HEK293T (cell line): ENCODE measurements around the gene FHOD3.

Source experiments
- CTCF ChIA-PET: fragments of 350-600 bp; formaldehyde crosslinking; extraction: SDS; loops from one replicate; lab custom pipeline; 2021; ENCODE audit warnings: antibody characterized with exemption, inconsistent platforms; lab: Yijun Ruan, JAX
- POLR2A ChIA-PET: fragments of 350-600 bp; formaldehyde crosslinking; extraction: SDS; loops from one replicate; lab custom pipeline; 2020; ENCODE audit warnings: antibody characterized with exemption, inconsistent platforms; lab: Yijun Ruan, JAX
- DNase-seq: peaks from one replicate; pipeline ENCODE4 v3.0.0; 2012; ENCODE audit warnings: mixed read lengths; ENCODE audit errors: extremely low spot score
- ARNT ChIP-seq: fragments of 450-650 bp; IDR thresholded peaks from 2 replicates; pipeline ENCODE4 v1.6.1; 2017; ENCODE audit warnings: mild to moderate bottlenecking
- BHLHE40 ChIP-seq: fragments of 450-650 bp; IDR thresholded peaks from 2 replicates; pipeline ENCODE4 v1.6.1; 2016; ENCODE audit warnings: mild to moderate bottlenecking, moderate library complexity, borderline replicate concordance
- CTBP1 ChIP-seq: fragments of 450-650 bp; IDR thresholded peaks from 2 replicates; pipeline ENCODE4 v1.6.1; 2016; ENCODE audit warnings: borderline replicate concordance
- ELF4 ChIP-seq: fragments of 450-650 bp; IDR thresholded peaks from 2 replicates; pipeline ENCODE4 v1.6.1; 2017; ENCODE audit warnings: antibody characterized with exemption
- FOXA1 ChIP-seq: fragments of 450-650 bp; IDR thresholded peaks from 2 replicates; pipeline ENCODE4 v1.6.1; 2016; ENCODE audit warnings: mild to moderate bottlenecking
- FOXK2 ChIP-seq: fragments of 450-650 bp; IDR thresholded peaks from 2 replicates; pipeline ENCODE4 v1.6.1; 2016; ENCODE audit warnings: mild to moderate bottlenecking
- FOXM1 ChIP-seq: fragments of 450-650 bp; IDR thresholded peaks from 2 replicates; pipeline ENCODE4 v1.6.1; 2017; ENCODE audit warnings: mild to moderate bottlenecking, borderline replicate concordance
- HDGF ChIP-seq: fragments of 450-650 bp; IDR thresholded peaks from 2 replicates; pipeline ENCODE4 v1.6.1; 2017; ENCODE audit warnings: antibody characterized with exemption, borderline replicate concordance
- L3MBTL2 ChIP-seq: fragments of 450-650 bp; conservative IDR thresholded peaks from 2 replicates; pipeline ENCODE4 v1.6.1; 2016; ENCODE audit warnings: mild to moderate bottlenecking
- LEF1 ChIP-seq: fragments of 450-650 bp; IDR thresholded peaks from 2 replicates; pipeline ENCODE4 v1.6.1; 2017; ENCODE audit warnings: mild to moderate bottlenecking, borderline replicate concordance
- NFRKB ChIP-seq: fragments of 450-650 bp; IDR thresholded peaks from 2 replicates; pipeline ENCODE4 v1.6.1; 2016; ENCODE audit warnings: mild to moderate bottlenecking, moderate library complexity
- SP1 ChIP-seq: fragments of 450-650 bp; IDR thresholded peaks from 2 replicates; pipeline ENCODE4 v1.6.1; 2017
- SUZ12 ChIP-seq: fragments of 450-650 bp; IDR thresholded peaks from 2 replicates; pipeline ENCODE4 v1.6.1; 2016; ENCODE audit warnings: mild to moderate bottlenecking
- TARDBP ChIP-seq: fragments of 450-650 bp; IDR thresholded peaks from 2 replicates; pipeline ENCODE4 v1.6.1; 2016
- ZNF384 ChIP-seq: fragments of 450-650 bp; IDR thresholded peaks from 2 replicates; pipeline ENCODE4 v1.6.1; 2016
- TF ChIP-seq, protein P1 (sequence below): fragments of 450-650 bp; IDR thresholded peaks from 2 replicates; pipeline ENCODE4 v1.6.1; 2016

FHOD3 gene

DNA sequence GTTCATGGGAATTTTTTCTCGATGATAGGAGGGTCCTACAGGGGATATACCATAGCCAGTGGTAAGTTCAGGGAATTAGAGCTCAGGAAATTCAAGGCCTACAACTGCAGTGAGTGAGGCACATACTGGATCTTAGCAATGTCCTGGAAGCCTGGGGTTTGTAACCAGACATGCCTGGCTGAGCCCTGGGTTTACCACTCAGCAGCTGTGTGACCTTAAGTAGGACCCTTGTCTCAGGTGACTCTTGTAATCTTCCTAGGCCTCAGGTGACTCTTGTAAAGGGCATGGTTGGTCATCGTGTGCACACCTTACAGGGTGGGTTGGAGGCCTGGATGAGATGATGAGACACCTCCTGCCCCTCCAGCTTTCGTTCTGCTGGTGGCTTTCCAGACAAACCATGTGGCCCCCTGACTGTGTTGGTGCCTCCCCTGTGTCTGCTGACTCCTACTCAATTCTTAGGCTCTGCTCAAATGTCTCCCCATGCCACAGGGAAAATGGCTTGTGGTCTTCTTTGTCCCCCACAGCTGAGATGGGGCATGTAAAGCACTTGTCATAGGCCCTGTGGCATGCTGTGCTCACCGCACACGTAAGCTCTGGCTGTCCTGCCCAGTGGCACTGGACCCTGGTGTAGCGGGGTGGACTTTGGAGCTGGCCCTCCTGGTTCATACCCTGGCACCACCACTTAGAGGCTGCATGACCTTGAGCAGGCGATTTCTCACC, 94.1 kb downstream of the FHOD3 start:
- DNase-seq, result no peak
- POLR2A ChIA-PET, result no interaction called here
- no peak for TF ChIP-seq NFRKB
- no peak for TF ChIP-seq ZNF384
- TF ChIP-seq HDGF, result no peak
- TF ChIP-seq, protein P1, sequence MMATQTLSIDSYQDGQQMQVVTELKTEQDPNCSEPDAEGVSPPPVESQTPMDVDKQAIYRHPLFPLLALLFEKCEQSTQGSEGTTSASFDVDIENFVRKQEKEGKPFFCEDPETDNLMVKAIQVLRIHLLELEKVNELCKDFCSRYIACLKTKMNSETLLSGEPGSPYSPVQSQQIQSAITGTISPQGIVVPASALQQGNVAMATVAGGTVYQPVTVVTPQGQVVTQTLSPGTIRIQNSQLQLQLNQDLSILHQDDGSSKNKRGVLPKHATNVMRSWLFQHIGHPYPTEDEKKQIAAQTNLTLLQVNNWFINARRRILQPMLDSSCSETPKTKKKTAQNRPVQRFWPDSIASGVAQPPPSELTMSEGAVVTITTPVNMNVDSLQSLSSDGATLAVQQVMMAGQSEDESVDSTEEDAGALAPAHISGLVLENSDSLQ, result no peak
- TF ChIP-seq L3MBTL2, result no peak
- no peak for TF ChIP-seq FOXA1
- TF ChIP-seq LEF1, result no peak
- TF ChIP-seq FOXK2, result no peak
- TF ChIP-seq BHLHE40, result no peak
- TF ChIP-seq ARNT, result no peak
- no peak for TF ChIP-seq FOXM1
- no peak for TF ChIP-seq TARDBP
- TF ChIP-seq ELF4, result no peak
- TF ChIP-seq SP1, result no peak
- TF ChIP-seq SUZ12, result no peak
- TF ChIP-seq CTBP1, result no peak
- CTCF ChIA-PET, result interaction anchor here (0.7 kb wide), 1 partner anchor 11 kb away, joined by 3 read pairs; no protein-coding TSS in a partner anchor

DNA sequence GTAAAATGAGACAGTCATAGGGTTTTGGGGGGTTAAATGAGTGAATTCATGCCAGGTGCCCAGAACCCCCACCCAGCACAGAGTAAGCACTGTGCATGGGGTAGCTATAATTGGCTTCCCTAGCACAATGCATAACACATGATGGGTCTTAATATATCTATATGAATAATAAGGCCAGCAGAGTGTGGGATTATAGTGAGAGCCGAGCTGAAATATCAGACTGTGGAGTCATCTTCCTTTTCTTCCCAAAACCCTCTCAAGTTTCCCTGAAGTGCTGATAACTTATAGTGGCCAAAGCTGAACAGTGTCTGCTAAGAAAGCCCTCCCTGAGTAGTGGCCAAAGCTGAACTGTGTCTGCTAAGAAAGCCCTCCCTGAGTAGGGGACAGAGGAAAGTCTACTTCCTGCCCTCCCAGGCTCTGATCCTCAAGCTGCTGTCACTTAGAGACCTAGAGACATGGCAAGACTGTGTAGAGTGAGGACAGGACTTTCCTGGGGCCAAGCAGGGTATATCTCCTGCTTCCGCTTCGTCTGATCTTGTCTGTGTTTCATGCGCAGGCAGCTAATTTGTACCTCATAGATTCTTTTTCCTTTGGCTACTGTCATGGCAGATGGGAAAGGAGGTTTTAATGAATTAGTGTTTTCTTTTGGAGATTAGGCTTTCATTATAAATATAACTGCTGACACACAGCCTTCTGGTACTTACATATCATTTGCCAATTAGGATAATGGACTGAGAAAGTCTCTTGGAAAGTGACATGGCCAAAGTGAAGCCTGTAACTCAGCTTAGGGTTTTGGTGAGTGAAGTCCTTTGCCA, 94.9 kb downstream of the FHOD3 start:
- TF ChIP-seq, protein P1, result no peak
- TF ChIP-seq BHLHE40 (no peak), CTBP1 (no peak)
- ChIA-PET POLR2A (no interaction called here), CTCF (interaction anchor here (0.7 kb wide), 1 partner anchor 10 kb away, joined by 3 read pairs; no protein-coding TSS in a partner anchor)
- DNase-seq, result no peak

- POLR2A ChIA-PET, result no interaction called here
- no peak for DNase-seq
- TF ChIP-seq, protein P1, result no peak
- no peak for TF ChIP-seq FOXA1
- no peak for TF ChIP-seq CTBP1
- no peak for TF ChIP-seq LEF1
- TF ChIP-seq NFRKB, result no peak
- no peak for TF ChIP-seq ZNF384
- TF ChIP-seq SUZ12, result no peak
- TF ChIP-seq TARDBP, result no peak
- TF ChIP-seq FOXK2, result no peak
- TF ChIP-seq L3MBTL2, result no peak
- no peak for TF ChIP-seq ELF4
- no peak for TF ChIP-seq HDGF
- CTCF ChIA-PET, result no interaction called here
Observed at GRCh38 chr18:36392979-36393287, 95.4 kb downstream of the FHOD3 start.

GRCh38 chr18:36394486-36394885, 97.0 kb downstream of the FHOD3 start:
- ChIA-PET CTCF (no interaction called here), POLR2A (no interaction called here)
- no peak for DNase-seq
- TF ChIP-seq FOXM1, result no peak
- TF ChIP-seq, protein P1, result no peak
- no peak for TF ChIP-seq CTBP1
- TF ChIP-seq LEF1, result no peak
- TF ChIP-seq ZNF384, result no peak
- TF ChIP-seq NFRKB, result no peak
- no peak for TF ChIP-seq HDGF
- no peak for TF ChIP-seq ARNT
- no peak for TF ChIP-seq SUZ12
- no peak for TF ChIP-seq FOXK2
- no peak for TF ChIP-seq ELF4
- TF ChIP-seq TARDBP, result no peak
- no peak for TF ChIP-seq BHLHE40
- no peak for TF ChIP-seq FOXA1
- no peak for TF ChIP-seq SP1
- TF ChIP-seq L3MBTL2, result no peak

DNA sequence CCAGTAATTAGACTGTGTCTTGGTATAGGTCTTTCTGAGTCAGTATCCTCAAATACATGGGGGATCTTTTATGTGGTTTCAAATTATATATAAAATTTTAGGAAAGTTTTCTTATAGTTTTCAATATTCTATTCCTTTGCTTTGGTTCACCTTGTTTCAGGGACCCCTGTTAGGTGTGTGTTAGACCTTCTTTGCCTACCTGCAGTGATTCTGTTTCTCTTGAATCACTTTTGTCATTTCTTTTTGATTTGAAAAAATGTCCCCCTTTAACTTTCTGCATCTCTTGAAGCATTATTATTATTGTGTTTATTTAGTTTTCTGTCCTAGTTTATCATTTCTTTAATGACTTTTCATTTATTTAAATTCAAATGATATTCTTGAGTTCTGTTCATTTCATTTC, 98.7 kb downstream of the FHOD3 start:
- CTCF ChIA-PET, result interaction anchor here (0.7 kb wide), 1 partner anchor 1269 kb away, joined by 3 read pairs; no protein-coding TSS in a partner anchor
- no peak for DNase-seq
- POLR2A ChIA-PET, result no interaction called here
- no peak for TF ChIP-seq FOXK2
- TF ChIP-seq ELF4, result no peak
- TF ChIP-seq SP1, result no peak

DNA sequence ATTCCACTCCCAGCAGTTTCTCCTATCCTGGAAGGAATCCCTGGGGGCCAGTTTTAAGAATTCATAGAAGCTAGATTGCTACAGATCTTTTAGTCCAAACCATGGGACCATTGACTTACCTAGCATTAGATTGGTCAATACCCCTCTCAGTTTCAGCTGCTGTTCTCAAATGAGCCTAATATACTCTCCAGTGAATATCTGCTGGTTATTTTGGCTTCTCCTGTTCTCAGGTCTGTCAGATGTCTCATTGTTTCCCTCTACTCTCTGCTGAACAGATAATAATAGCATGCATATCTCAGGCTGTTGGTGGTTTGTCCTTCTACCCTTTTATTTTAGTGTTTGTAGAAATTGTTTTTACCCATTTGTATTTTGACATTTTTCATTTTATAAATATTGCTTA, 99.5 kb downstream of the FHOD3 start:
- CTCF ChIA-PET, result interaction anchor here (0.6 kb wide), 1 partner anchor 941 kb away, joined by 4 read pairs; no protein-coding TSS in a partner anchor
- POLR2A ChIA-PET, result no interaction called here
- no peak for TF ChIP-seq TARDBP
- TF ChIP-seq BHLHE40, result no peak
- TF ChIP-seq HDGF, result no peak
- TF ChIP-seq NFRKB, result no peak
- no peak for TF ChIP-seq SUZ12
- DNase-seq, result no peak
